HFFc6 (cell line): ENCODE results near the gene PI4K2B. TPM values are rescaled to one million over a fixed set of nuclear protein-coding genes. Genes with fewer than 3 reads are reported as not detected.
"Not testable (repeated sequence)": the region's sequence is repeated elsewhere in the genome, so short reads cannot be mapped to it uniquely, and the experiment has no call there.

ENCODE experiments used
- DNase-seq: peaks from one replicate; pipeline ENCODE4 v3.0.0-alpha.2; 2018
- H3K27ac Mint-ChIP-seq: 2 replicates; pipeline ENCODE4 v1.8.0; 2020; ENCODE audit warnings: mild to moderate bottlenecking, mixed read lengths
- H3K27me3 Mint-ChIP-seq: 2 replicates; pipeline ENCODE4 v1.8.0; 2021; ENCODE audit warnings: mild to moderate bottlenecking, moderate library complexity, mixed read lengths; ENCODE audit not compliant: insufficient read depth
- H3K36me3 Mint-ChIP-seq: 2 replicates; pipeline ENCODE4 v1.8.0; 2021; ENCODE audit warnings: low read depth, mixed read lengths
- H3K4me1 Mint-ChIP-seq: 2 replicates; pipeline ENCODE4 v1.8.0; 2020; ENCODE audit warnings: low read depth, mixed read lengths
- H3K4me3 Mint-ChIP-seq: 2 replicates; pipeline ENCODE4 v1.8.0; 2020; ENCODE audit warnings: mild to moderate bottlenecking, moderate library complexity, mixed read lengths
- H3K9me3 Mint-ChIP-seq: 2 replicates; pipeline ENCODE4 v1.8.0; 2020; ENCODE audit warnings: mild to moderate bottlenecking, mixed read lengths
- total RNA-seq, 6 experiments: library from RNA; stranded (reverse); fragmentation: NEBNext Ultra II Directional; extraction: Animal tissue kit (Norgen Biotek cat#: 25700); gene quantifications; 2 replicates in 1 of 6; 3 replicates in 5 of 6; pipeline ENCODE4 v1.2.3, GENCODE V29; 2021
- TF ChIP-seq, protein P1 (sequence below): fragments of 200-600 bp; sonication (generic); IDR thresholded peaks from 2 replicates; pipeline ENCODE4 v1.5.0; 2021; ENCODE audit warnings: antibody characterized with exemption, mild to moderate bottlenecking

The PI4K2B gene
- total RNA-seq, 6 experiments from 2014 or later = 28.3 to 33.8 (median 30.5) TPM

DNA sequence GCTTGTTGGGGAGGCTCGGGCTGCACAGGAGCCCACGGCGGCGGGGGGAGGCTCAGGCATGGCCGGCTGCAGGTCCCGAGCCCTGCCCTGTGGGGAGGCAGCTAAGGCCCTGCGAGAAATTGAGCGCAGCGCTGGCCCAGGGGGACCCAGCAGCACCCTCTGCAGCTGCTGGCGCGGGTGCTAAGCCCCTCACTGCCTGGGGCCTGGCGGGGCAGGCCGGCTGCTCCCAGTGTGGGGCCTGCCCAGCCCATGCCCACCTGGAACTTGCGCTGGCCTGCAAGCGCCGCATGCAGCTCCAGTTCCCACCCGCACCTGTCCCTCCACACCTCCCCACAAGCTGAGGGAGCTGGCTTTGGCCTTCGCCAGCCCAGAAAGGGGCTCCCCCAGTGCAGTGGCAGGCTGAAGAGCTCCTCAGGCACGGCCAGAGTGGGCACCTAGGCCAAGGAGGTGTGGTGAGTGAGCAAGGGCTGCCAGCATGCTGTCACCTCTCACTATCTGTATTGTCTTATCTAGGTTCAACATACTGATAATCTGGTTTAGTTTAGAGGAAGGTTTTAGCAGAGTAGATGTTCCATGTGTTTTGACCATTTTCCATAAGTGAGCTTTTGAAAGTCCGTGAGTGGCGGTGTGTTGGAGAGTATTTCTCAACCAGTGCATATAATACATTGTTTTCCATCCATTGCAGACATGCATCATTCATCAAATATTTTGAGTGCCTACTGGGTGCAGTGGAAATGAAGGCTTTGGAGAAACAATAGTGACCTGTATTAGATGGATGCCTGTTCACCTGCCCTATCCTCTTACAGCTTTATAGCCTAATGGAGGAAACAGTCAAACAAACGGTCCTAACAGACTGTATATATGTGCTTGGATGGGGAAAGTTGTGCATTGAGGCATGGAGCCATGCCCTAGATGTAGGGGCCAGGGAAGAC is 13.1 kb downstream of the PI4K2B start:
- DNase-seq = no peak
- Mint-ChIP-seq H3K27ac (no peak overlapping the region), H3K4me3 (no peak overlapping the region), H3K36me3 (peaks cover 34% of the 10 kb centered on the region), H3K27me3 (peaks cover 2% of the 10 kb centered on the region), H3K4me1 (peaks cover 10% of the 10 kb centered on the region; the same call in 1 of the 2 replicates), H3K9me3 (peaks cover 19% of the 10 kb centered on the region)
- TF ChIP-seq, protein P1, sequence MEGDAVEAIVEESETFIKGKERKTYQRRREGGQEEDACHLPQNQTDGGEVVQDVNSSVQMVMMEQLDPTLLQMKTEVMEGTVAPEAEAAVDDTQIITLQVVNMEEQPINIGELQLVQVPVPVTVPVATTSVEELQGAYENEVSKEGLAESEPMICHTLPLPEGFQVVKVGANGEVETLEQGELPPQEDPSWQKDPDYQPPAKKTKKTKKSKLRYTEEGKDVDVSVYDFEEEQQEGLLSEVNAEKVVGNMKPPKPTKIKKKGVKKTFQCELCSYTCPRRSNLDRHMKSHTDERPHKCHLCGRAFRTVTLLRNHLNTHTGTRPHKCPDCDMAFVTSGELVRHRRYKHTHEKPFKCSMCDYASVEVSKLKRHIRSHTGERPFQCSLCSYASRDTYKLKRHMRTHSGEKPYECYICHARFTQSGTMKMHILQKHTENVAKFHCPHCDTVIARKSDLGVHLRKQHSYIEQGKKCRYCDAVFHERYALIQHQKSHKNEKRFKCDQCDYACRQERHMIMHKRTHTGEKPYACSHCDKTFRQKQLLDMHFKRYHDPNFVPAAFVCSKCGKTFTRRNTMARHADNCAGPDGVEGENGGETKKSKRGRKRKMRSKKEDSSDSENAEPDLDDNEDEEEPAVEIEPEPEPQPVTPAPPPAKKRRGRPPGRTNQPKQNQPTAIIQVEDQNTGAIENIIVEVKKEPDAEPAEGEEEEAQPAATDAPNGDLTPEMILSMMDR = no peak

DNA sequence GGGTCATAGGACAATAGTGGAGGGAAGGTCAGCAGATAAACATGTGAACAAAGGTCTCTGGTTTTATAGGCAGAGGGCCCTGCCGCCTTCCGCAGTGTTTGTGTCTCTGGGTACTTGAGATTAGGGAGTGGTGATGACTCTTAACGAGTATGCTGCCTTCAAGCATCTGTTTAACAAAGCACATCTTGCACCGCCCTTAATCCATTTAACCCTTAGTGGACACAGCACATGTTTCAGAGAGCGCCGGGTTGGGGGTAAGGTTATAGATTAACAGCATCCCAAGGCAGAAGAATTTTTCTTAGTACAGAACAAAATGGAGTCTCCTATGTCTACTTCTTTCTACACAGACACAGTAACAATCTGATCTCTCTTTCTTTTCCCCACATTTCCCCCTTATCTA is 15.0 kb downstream of the PI4K2B start:
- not testable (repeated sequence) for DNase-seq, H3K27ac Mint-ChIP-seq, H3K4me3 Mint-ChIP-seq, H3K27me3 Mint-ChIP-seq
- Mint-ChIP-seq H3K9me3 (peaks cover 19% of the 10 kb centered on the region), H3K4me1 (peaks cover 18% of the 10 kb centered on the region; the same call in 1 of the 2 replicates), H3K36me3 (peaks cover 29% of the 10 kb centered on the region)

DNA sequence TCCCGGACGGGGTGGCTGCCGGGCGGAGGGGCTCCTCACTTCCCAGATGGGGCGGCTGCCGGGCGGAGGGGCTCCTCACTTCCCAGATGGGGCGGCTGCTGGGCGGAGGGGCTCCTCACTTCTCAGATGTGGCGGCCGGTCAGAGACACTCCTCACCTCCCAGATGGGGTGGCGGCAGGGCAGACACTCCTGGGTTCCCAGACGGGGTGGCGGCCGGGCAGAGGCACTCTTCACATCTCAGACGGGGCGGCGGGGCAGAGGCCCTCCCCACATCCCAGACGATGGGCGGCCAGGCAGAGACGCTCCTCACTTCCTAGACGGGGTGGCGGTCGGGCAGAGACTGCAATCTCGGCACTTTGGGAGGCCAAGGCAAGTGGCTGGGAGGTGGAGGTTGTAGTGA is 15.7 kb downstream of the PI4K2B start:
- not testable (repeated sequence) for DNase-seq, H3K27me3 Mint-ChIP-seq, H3K27ac Mint-ChIP-seq, H3K4me3 Mint-ChIP-seq
- H3K4me1 Mint-ChIP-seq = peaks cover 18% of the 10 kb centered on the region; the same call in 1 of the 2 replicates
- H3K36me3 Mint-ChIP-seq = peaks cover 22% of the 10 kb centered on the region
- peaks cover 16% of the 10 kb centered on the region for H3K9me3 Mint-ChIP-seq

DNA sequence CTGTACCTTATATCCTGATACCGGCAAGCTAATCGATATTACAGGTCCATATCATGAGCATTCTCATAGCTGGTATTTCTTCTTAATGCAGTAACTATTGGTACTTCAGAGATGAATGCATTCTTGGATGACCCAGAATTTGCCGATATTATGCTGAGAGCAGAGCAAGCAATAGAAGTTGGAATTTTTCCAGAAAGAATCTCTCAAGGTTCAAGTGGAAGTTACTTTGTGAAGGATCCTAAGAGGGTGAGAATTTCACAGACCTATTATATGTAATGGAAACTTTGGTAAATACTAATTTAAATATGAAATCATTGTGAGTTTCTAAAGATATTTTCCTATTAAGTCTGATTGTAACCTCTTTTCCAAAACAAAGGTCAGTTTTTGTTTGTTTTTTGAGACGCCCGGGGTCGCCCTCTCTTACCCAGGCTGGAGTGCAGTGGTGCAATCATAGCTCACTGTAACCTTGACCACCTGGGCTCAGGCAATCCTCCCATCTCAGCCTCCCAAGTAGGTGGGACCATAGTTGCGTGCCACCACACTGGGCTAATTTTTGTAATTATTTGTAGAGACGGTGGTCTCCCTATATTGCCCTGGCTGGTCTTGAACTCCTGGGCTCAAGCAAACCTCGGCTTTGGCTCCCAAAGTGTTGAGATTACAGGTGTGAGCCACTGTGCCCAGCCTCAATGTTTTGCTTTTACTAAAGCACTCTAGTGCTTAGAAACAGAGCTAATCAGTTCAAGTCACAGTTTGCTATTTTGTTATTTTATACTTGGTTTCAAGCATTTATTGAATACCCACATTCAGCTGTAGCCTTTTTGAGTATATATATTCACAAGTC is 18.6 kb downstream of the PI4K2B start:
- no peaks in the 10 kb centered on the region for H3K9me3 Mint-ChIP-seq
- H3K27ac Mint-ChIP-seq = no peak overlapping the region
- no peak overlapping the region for H3K4me3 Mint-ChIP-seq
- peaks cover 2% of the 10 kb centered on the region; the same call in 1 of the 2 replicates for H3K27me3 Mint-ChIP-seq
- no peak for DNase-seq
- H3K36me3 Mint-ChIP-seq = no peaks in the 10 kb centered on the region
- TF ChIP-seq, protein P1 = no peak
- peaks cover 18% of the 10 kb centered on the region; the same call in 1 of the 2 replicates for H3K4me1 Mint-ChIP-seq

DNA sequence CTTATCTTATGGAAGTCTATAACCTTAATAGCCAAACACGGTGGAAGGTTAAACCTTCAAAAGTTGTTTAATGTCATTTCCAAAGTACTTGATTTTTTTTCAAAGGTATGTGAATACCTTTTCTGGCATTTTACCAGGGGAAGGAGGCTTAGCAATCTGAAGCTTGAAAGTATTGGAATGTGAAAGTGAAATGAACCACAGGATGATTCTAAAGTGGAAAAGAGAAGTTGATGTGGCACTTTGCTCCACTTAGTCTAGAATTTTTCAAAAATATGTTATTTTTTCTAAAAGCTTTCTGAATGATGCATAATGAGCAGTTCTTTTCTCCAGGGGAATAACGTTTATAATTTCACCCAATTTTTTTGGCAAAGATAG is 19.2 kb downstream of the PI4K2B start:
- no peak for DNase-seq
- Mint-ChIP-seq H3K36me3 (no peaks in the 10 kb centered on the region), H3K4me1 (peaks cover 17% of the 10 kb centered on the region; the same call in 1 of the 2 replicates), H3K4me3 (no peak overlapping the region), H3K9me3 (no peaks in the 10 kb centered on the region), H3K27ac (no peak overlapping the region), H3K27me3 (peaks cover 2% of the 10 kb centered on the region; the same call in 1 of the 2 replicates)
- TF ChIP-seq, protein P1 = no peak

DNA sequence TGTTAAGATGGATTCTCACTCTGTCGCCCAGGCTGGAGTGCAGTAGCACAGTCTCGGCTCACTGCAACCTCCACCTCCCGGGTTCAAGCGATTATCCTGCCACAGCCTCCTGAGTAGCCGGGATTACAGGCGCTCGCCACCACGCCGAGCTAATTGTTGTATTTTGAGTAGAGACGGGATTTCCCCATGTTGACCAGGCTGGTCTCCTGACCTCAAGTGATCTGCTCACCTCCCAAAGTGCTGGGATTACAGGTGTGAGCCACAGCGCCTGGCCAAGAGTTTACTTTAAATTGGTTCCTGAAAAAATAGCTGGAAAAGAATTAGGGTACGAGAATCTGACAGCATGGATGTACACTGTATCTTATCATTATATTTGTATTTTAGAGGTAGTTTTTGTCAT is 20.0 kb downstream of the PI4K2B start:
- not testable (repeated sequence) for DNase-seq, H3K36me3 Mint-ChIP-seq, H3K9me3 Mint-ChIP-seq, H3K27ac Mint-ChIP-seq, H3K4me3 Mint-ChIP-seq, H3K27me3 Mint-ChIP-seq
- peaks cover 16% of the 10 kb centered on the region for H3K4me1 Mint-ChIP-seq
